GM23248 (cell line): ENCODE data around the gene GNE.

Experiments used
- EZH2 ChIP-seq: fragments of 200-600 bp; sonication (generic); IDR thresholded peaks from 2 replicates; pipeline ENCODE4 v1.6.1; 2018; ENCODE audit warnings: antibody characterized with exemption, mild to moderate bottlenecking; ENCODE audit not compliant: insufficient read depth, poor library complexity, severe bottlenecking
- EZH2phosphoT487 ChIP-seq: fragments of 200-600 bp; sonication (generic); IDR thresholded peaks from 2 replicates; pipeline ENCODE4 v1.6.1; 2018; ENCODE audit warnings: antibody characterized with exemption, moderate library complexity, mild to moderate bottlenecking, low read depth; ENCODE audit not compliant: insufficient read depth

- no peak for TF ChIP-seq EZH2
- TF ChIP-seq EZH2phosphoT487: no peak
These were observed 35.7 kb upstream of the GNE start for GRCh38 chr9:36293918-36294317.
